Peyer's patch (tissue), 4 donors: Measurements from ENCODE around the gene FCER1G. TPM values are rescaled to one million over a fixed set of nuclear protein-coding genes. Genes with fewer than 3 reads are reported as not detected.

Experiments
- DNase-seq, 3 donors: peaks; one replicate each; pipeline ENCODE4 v3.0.0-alpha.2; 2017 to 2019
- H3K27ac ChIP-seq, 4 donors: fragments of 200-600 bp; sonication (generic); one replicate each; pipeline ENCODE4 v1.5.1; 2016 to 2019
- H3K27me3 ChIP-seq, 2 donors: fragments of 200-600 bp; sonication (generic); one replicate each; pipeline ENCODE4 v1.5.1; 2019
- H3K36me3 ChIP-seq, 3 donors: fragments of 200-600 bp; sonication (generic); one replicate each; pipeline ENCODE4 v1.5.1; 2016 to 2019
- H3K4me1 ChIP-seq, 4 donors: fragments of 200-600 bp; sonication (generic); one replicate each; pipeline ENCODE4 v1.5.1; 2016 to 2019
- H3K4me3 ChIP-seq, 4 donors: fragments of 200-600 bp; sonication (generic); 1 replicate in 3 of 4; 2 replicates in 1 of 4; pipeline ENCODE4 v1.5.1; 2016 to 2019; ENCODE audit warnings: mild to moderate bottlenecking in 1 of 4
- H3K9me3 ChIP-seq, 4 donors: fragments of 200-600 bp; sonication (generic); one replicate each; pipeline ENCODE4 v1.5.1; 2016 to 2019; ENCODE audit warnings: mild to moderate bottlenecking in 1 of 4
- CTCF ChIP-seq, 6 experiments: fragments of 450-650 bp in 4 of 6; fragments of 200-600 bp in 2 of 6; sonication (generic) in 1 of 6; IDR thresholded peaks; one replicate each; pipeline ENCODE4 v1.5.1; 2017 to 2019; ENCODE audit warnings: antibody characterized with exemption in 6 of 6, mild to moderate bottlenecking in 3 of 6, moderate library complexity in 1 of 6
- POLR2A ChIP-seq, 2 donors: fragments of 450-650 bp; IDR thresholded peaks; one replicate each; pipeline ENCODE4 v1.5.1; 2017; ENCODE audit warnings: antibody characterized with exemption in 2 of 2, mild to moderate bottlenecking in 2 of 2, moderate library complexity in 2 of 2
- total RNA-seq, 4 donors: library from RNA; depleted of rRNA; stranded (reverse); fragments of >200 nt; gene quantifications; one replicate each; pipeline ENCODE4 v1.1.0, GENCODE V29; 2016

The FCER1G gene
- total RNA-seq, 4 donors from 2014 or later, result 5.1 to 33.8 (median 11.9) TPM; not detected in 1

GRCh38 chr1:161214369-161214768 is 726 bp upstream of the FCER1G start:
- H3K36me3 ChIP-seq, result peaks cover 0 to 52% (median 0%) of the 10 kb centered on the region in 3 donors

GRCh38 chr1:161216945-161217712 is 2.0 kb downstream of the FCER1G start:
- Histone ChIP-seq H3K27ac (peak overlapping the region; percentile 42 to 76 (median 50)), H3K9me3 (no peaks in the 10 kb centered on the region), H3K36me3 (peaks cover 0 to 26% (median 0%) of the 10 kb centered on the region in 3 donors), H3K4me1 (peaks cover 0 to 15% (median 3%) of the 10 kb centered on the region in 4 donors), H3K4me3 (peak overlapping the region in 2 of 4 donors; percentile 19 to 26), H3K27me3 (no peaks in the 10 kb centered on the region)
- no peak for TF ChIP-seq CTCF (IDR thresholded peaks at IDR 0.05)
- TF ChIP-seq POLR2A (IDR thresholded peaks at IDR 0.05), result peak in 1 of 2 donors; percentile 21
- DNase-seq, result peak in 1 of 3 donors; percentile 55

More at GRCh38 chr1:161214369-161214768, 726 bp upstream of the FCER1G start:
- peaks cover 0 to 15% (median 3%) of the 10 kb centered on the region in 4 donors for H3K4me1 ChIP-seq
- H3K27me3 ChIP-seq, result no peaks in the 10 kb centered on the region
- H3K4me3 ChIP-seq, result no peak overlapping the region
- peak overlapping the region in 1 of 4 donors; percentile 9 for H3K27ac ChIP-seq
- TF ChIP-seq POLR2A (IDR thresholded peaks at IDR 0.05), result no peak
- no peak for TF ChIP-seq CTCF (IDR thresholded peaks at IDR 0.05)
- DNase-seq, result no peak
- no peaks in the 10 kb centered on the region for H3K9me3 ChIP-seq

DNA sequence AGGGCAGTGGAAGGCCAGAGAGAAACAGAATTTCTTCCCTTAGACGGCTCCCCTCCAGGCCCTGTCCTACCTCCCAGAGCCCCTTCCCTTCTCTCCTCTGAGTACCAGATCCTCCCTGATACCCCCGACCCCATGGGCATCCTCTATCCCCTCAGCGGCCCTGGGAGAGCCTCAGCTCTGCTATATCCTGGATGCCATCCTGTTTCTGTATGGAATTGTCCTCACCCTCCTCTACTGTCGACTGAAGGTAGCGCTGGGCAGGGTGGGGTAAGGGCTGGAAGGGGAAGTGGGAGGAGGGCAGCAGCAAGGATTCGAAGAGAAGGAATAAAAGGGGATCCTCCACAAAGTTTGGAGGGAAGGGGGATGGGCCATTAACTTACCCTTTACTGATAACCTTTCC is 2.7 kb downstream of the FCER1G start:
- TF ChIP-seq POLR2A (IDR thresholded peaks at IDR 0.05) (no peak), CTCF (IDR thresholded peaks at IDR 0.05) (no peak)
- H3K9me3 ChIP-seq, result no peaks in the 10 kb centered on the region
- H3K27me3 ChIP-seq, result no peaks in the 10 kb centered on the region
- H3K36me3 ChIP-seq, result peaks cover 0 to 19% (median 0%) of the 10 kb centered on the region in 3 donors
- peak overlapping the region in 3 of 4 donors; percentile 42 to 71 (median 58) for H3K27ac ChIP-seq
- H3K4me1 ChIP-seq, result peaks cover 0 to 15% (median 3%) of the 10 kb centered on the region in 4 donors
- H3K4me3 ChIP-seq, result peak overlapping the region in 1 of 4 donors; percentile 19
- no peak for DNase-seq

- no peak for TF ChIP-seq POLR2A (IDR thresholded peaks at IDR 0.05)
- TF ChIP-seq CTCF (IDR thresholded peaks at IDR 0.05), result no peak
- Histone ChIP-seq H3K27me3 (no peaks in the 10 kb centered on the region), H3K9me3 (no peaks in the 10 kb centered on the region), H3K4me3 (no peak overlapping the region), H3K36me3 (peaks cover 0 to 13% (median 0%) of the 10 kb centered on the region in 3 donors), H3K4me1 (peaks cover 0 to 15% (median 3%) of the 10 kb centered on the region in 4 donors), H3K27ac (peak overlapping the region in 2 of 4 donors; percentile 58 to 71)
- DNase-seq, result no peak
Measured at GRCh38 chr1:161218301-161219077, 3.4 kb downstream of the FCER1G start.

DNA sequence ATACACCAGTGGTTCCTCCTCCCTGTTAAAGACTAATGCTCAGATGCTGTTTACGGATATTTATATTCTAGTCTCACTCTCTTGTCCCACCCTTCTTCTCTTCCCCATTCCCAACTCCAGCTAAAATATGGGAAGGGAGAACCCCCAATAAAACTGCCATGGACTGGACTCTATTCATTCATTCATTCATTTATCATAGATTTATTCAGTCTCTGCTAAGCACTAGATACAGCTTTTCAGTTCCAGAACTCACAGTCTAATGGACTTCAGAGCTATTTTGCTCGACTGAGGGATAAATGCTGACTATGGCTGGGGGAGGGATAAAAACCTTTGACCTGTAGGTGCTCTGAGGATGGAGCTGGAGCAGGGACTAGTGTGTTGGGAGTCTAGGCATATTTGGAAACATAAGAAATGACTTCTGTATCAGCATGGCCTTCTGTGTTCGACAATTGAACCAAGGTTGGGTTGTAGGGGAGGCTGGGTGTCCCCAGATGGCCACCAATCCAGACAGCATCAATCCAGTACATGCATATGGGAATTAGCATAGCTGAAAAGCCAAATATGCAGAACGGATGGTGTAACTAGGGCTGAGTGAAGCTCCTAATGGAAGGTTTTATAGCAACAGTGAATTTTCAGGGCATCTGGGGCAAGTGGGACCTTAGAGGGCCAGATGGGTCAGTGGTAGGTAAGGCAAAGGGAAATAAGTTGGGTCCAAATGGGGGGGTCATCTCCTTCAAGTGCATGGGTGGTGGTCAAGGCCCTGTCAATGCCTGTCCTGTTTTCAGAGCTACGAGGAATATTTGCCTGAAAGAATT is 4.2 kb downstream of the FCER1G start:
- H3K27ac ChIP-seq, result no peak overlapping the region
- no peak overlapping the region for H3K4me3 ChIP-seq
- DNase-seq, result no peak
- H3K4me1 ChIP-seq, result peaks cover 0 to 22% (median 3%) of the 10 kb centered on the region in 4 donors
- TF ChIP-seq CTCF (IDR thresholded peaks at IDR 0.05), result no peak
- no peak for TF ChIP-seq POLR2A (IDR thresholded peaks at IDR 0.05)
- no peaks in the 10 kb centered on the region for H3K27me3 ChIP-seq
- peaks cover 0 to 5% (median 0%) of the 10 kb centered on the region in 3 donors for H3K36me3 ChIP-seq
- H3K9me3 ChIP-seq, result no peaks in the 10 kb centered on the region
